ENCODE data around the gene ZNF211. TPM values are rescaled to one million over a fixed set of nuclear protein-coding genes. Genes with fewer than 3 reads are reported as not detected.

The ZNF211 gene
- total RNA-seq, 1 experiment from 2014 or later, result 12.9 TPM

DNA sequence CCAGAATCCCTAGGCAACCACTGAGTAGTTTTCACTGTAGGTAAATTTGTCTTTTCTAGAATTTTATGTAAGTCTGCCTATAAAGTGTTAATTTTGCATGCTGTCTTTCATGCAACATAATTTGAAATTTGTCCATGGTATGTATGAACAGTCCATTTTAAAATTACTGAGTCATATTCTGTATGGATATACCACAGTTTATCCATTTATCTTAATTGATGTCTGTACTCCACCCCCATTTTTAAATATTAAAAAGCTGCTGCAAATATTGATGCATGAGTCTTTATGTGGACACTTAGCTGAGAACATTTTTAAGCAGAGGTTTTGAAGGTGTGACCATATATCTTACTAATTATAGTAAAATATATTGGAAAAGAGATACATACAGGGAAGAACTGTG, 9.9 kb upstream of the ZNF211 start:
- Histone ChIP-seq H3K56ac (ENCODE audit: insufficient read length, low read depth, low read length) (no peak overlapping the region), H2BK12ac (ENCODE audit: insufficient read length, low read depth, low read length) (no peak overlapping the region), H3K79me1 (ENCODE audit: insufficient read depth, low read depth, low read length, poor library complexity, severe bottlenecking) (no peaks in the 10 kb centered on the region), H2AK5ac (ENCODE audit: insufficient read length, low read length) (no peak overlapping the region), H4K5ac (ENCODE audit: insufficient read length, low read depth, low read length) (no peak overlapping the region), H3K23ac (ENCODE audit: insufficient read length, low read depth, low read length) (no peak overlapping the region), H2BK20ac (ENCODE audit: low read depth, low read length, poor library complexity, severe bottlenecking) (no peak overlapping the region), H3K4me2 (ENCODE audit: insufficient read depth, insufficient read length, low read length) (no peak overlapping the region), H2BK5ac (ENCODE audit: insufficient read length, low read length) (no peak overlapping the region), H3K18ac (ENCODE audit: insufficient read length, low read depth, low read length) (no peak overlapping the region), H3K9me3 (ENCODE audit: control insufficient read depth, low read depth, low read length) (peaks cover 49% of the 10 kb centered on the region), H2AFZ (ENCODE audit: low read length) (no peak overlapping the region), H3K9ac (ENCODE audit: extremely low read depth, insufficient read length, low read length) (no peak overlapping the region), H4K20me1 (ENCODE audit: control insufficient read depth, insufficient read depth, insufficient read length) (no peaks in the 10 kb centered on the region), H2BK15ac (ENCODE audit: low read depth, low read length) (no peak overlapping the region), H4K8ac (replicated peaks; ENCODE audit: insufficient read length, low read depth, low read length) (no peak overlapping the region), H3K4ac (ENCODE audit: low read depth, low read length) (no peak overlapping the region), H4K91ac (ENCODE audit: insufficient read length, low read depth, low read length) (no peak overlapping the region), H3T11ph (ENCODE audit: low read length) (no peak overlapping the region), H3K27ac (ENCODE audit: insufficient read length, low read depth, low read length) (no peak overlapping the region), H3K14ac (ENCODE audit: insufficient read depth, low read length) (no peak overlapping the region), H3K79me2 (ENCODE audit: insufficient read depth, low read length) (peaks cover 10% of the 10 kb centered on the region; the same call in 1 of the 2 replicates), H3K27me3 (ENCODE audit: insufficient read depth, low read length) (no peaks in the 10 kb centered on the region), H2BK120ac (ENCODE audit: low read depth, low read length, poor library complexity, severe bottlenecking) (no peak overlapping the region), H3K4me1 (ENCODE audit: insufficient read depth, low read length) (no peaks in the 10 kb centered on the region), H3K23me2 (ENCODE audit: insufficient read length, low read depth, low read length, poor library complexity, severe bottlenecking) (no peaks in the 10 kb centered on the region)
- Mint-ChIP-seq H3K9me3 (peaks cover 70 to 75% of the 10 kb centered on the region in 2 experiments), H3K4me1 (no peaks in the 10 kb centered on the region), H3K36me3 (ENCODE audit: insufficient read depth in 1 of 3, low read depth in 3 of 3) (peaks cover 71 to 75% (median 74%) of the 10 kb centered on the region in 3 experiments), H3K4me3 (no peak overlapping the region), H3K27ac (no peak overlapping the region), H3K27me3 (ENCODE audit: low read depth) (no peaks in the 10 kb centered on the region; the same call in none of the 2 replicates)
- DNase-seq, result no peak
- TF ChIP-seq, protein P1, sequence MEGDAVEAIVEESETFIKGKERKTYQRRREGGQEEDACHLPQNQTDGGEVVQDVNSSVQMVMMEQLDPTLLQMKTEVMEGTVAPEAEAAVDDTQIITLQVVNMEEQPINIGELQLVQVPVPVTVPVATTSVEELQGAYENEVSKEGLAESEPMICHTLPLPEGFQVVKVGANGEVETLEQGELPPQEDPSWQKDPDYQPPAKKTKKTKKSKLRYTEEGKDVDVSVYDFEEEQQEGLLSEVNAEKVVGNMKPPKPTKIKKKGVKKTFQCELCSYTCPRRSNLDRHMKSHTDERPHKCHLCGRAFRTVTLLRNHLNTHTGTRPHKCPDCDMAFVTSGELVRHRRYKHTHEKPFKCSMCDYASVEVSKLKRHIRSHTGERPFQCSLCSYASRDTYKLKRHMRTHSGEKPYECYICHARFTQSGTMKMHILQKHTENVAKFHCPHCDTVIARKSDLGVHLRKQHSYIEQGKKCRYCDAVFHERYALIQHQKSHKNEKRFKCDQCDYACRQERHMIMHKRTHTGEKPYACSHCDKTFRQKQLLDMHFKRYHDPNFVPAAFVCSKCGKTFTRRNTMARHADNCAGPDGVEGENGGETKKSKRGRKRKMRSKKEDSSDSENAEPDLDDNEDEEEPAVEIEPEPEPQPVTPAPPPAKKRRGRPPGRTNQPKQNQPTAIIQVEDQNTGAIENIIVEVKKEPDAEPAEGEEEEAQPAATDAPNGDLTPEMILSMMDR (conservative IDR thresholded peaks at IDR 0.05), result no peak
